Measurements from ENCODE around the gene NCAPD3. TPM values are rescaled to one million over a fixed set of nuclear protein-coding genes. Genes with fewer than 3 reads are reported as not detected.
A peak's percentile ranks its signal among the peaks of the same experiment; 100 is the strongest.
"Not testable (repeated sequence)": the region's sequence is repeated elsewhere in the genome, so short reads cannot be mapped to it uniquely, and the experiment has no call there.

NCAPD3 gene
- total and polyA plus RNA-seq, 9 of the 15 experiments (the other 6 are each of a cell fraction or from before 2014, with no cell fraction given), result 23.6 to 80.6 (median 58.6) TPM

GRCh38 chr11:134118006-134118405 is 105.8 kb downstream of the NCAPD3 start:
- ChIA-PET CTCF (ENCODE audit: low intra/inter-chr PET ratio) (no interaction called here), POLR2A (no interaction called here)
- no peaks in the 10 kb centered on the region for H3K79me2 ChIP-seq (ENCODE audit: control insufficient read depth, insufficient read depth, low read length)
- no peaks in the 10 kb centered on the region for H3K36me3 ChIP-seq (ENCODE audit: control insufficient read depth, insufficient read depth, low read length)
- no peak overlapping the region for H3K27ac ChIP-seq (ENCODE audit: extremely low read depth, low read depth, low read length)
- intact Hi-C loops (cut with micrococcal nuclease) (no loop called here), in situ Hi-C loops (cut with MboI) (no loop called here)
- no TSS peak for BruUV-seq (replicated peaks)
- no peak overlapping the region for H3K4me2 ChIP-seq (ENCODE audit: insufficient read depth, low read length)
- no peaks in the 10 kb centered on the region for H3K9me3 ChIP-seq (replicated peaks; ENCODE audit: control insufficient read depth, insufficient read depth, low read depth, low read length)
- H4K20me1 ChIP-seq (replicated peaks; ENCODE audit: control insufficient read depth, insufficient read depth, low read length), result no peaks in the 10 kb centered on the region
- TF ChIP-seq ZNF140 (CRISPR knock-in tag; IDR thresholded peaks at IDR 0.05) (no peak), KLF1 (tag; IDR thresholded peaks at IDR 0.05) (no peak), ZNF699 (CRISPR knock-in tag; IDR thresholded peaks at IDR 0.05; ENCODE audit: insufficient replicate concordance) (no peak), HDAC6 (IDR thresholded peaks at IDR 0.05; ENCODE audit: low read depth, low read length) (no peak), FOSL1 (tag; conservative IDR thresholded peaks at IDR 0.05) (no peak), SAFB2 (IDR thresholded peaks at IDR 0.05; ENCODE audit: borderline replicate concordance, low read depth, low read length, severe bottlenecking) (no peak)
- peaks cover 0 to 6% of the 10 kb centered on the region in 2 experiments; a peak in 4 of 5 replicates for H3K27me3 ChIP-seq (ENCODE audit: control insufficient read depth in 2 of 2, insufficient read depth in 2 of 2, low read length in 2 of 2)
- no peak overlapping the region for H2AFZ ChIP-seq (ENCODE audit: low read depth, low read length)
- no peak for DNase-seq (ENCODE audit: extremely low read depth in 1 of 4, low spot score in 3 of 4)
- no peak for FAIRE-seq
- H3K4me1 ChIP-seq (replicated peaks in 1 of 2; ENCODE audit: control insufficient read depth in 2 of 2, insufficient read depth in 2 of 2, low read length in 2 of 2), result no peaks in the 10 kb centered on the region; a peak in 1 of 5 replicates
- H3K9ac ChIP-seq (ENCODE audit: insufficient read depth in 1 of 2, low read depth in 2 of 2, low read length in 2 of 2), result no peak overlapping the region
- no peak overlapping the region for H3K4me3 ChIP-seq
- H3K9me1 ChIP-seq (ENCODE audit: control insufficient read depth, insufficient read depth, low read length), result no peaks in the 10 kb centered on the region
- ATAC-seq, result no peak

DNA sequence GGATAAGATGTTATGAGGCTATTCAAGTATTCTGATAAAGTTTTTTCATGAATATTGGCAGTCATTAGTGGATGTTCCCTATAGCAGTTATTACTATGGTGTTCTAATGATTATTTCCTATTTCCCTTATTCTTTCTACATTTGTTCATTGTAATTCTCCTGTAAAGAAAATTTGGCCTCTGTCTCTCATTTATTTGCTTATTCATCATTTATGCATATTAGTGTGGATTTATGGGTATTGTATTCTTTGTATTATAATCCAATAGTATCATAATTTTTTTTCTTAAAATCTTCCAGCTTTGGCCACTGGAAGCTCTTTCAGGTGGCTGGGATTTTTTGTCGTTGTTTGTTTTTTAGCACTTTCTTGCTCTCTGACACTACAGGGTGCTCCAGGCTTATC is 107.6 kb downstream of the NCAPD3 start:
- Histone ChIP-seq H3K27me3 (ENCODE audit: control insufficient read depth in 2 of 2, insufficient read depth in 2 of 2, low read length in 2 of 2) (peaks cover 0 to 5% of the 10 kb centered on the region in 2 experiments; a peak in 3 of 5 replicates), H3K4me3 (no peak overlapping the region), H3K4me2 (ENCODE audit: insufficient read depth, low read length) (no peak overlapping the region), H3K27ac (ENCODE audit: extremely low read depth, low read depth, low read length) (no peak overlapping the region), H3K4me1 (replicated peaks in 1 of 2; ENCODE audit: control insufficient read depth in 2 of 2, insufficient read depth in 2 of 2, low read length in 2 of 2) (no peaks in the 10 kb centered on the region), H3K36me3 (ENCODE audit: control insufficient read depth, insufficient read depth, low read length) (no peaks in the 10 kb centered on the region), H3K9ac (ENCODE audit: insufficient read depth in 1 of 2, low read depth in 2 of 2, low read length in 2 of 2) (no peak overlapping the region), H4K20me1 (replicated peaks; ENCODE audit: control insufficient read depth, insufficient read depth, low read length) (no peaks in the 10 kb centered on the region), H3K9me1 (ENCODE audit: control insufficient read depth, insufficient read depth, low read length) (no peaks in the 10 kb centered on the region), H3K79me2 (ENCODE audit: control insufficient read depth, insufficient read depth, low read length) (no peaks in the 10 kb centered on the region), H2AFZ (ENCODE audit: low read depth, low read length) (no peak overlapping the region), H3K9me3 (replicated peaks; ENCODE audit: control insufficient read depth, insufficient read depth, low read depth, low read length) (no peaks in the 10 kb centered on the region)
- no TSS peak for BruUV-seq (replicated peaks)
- TF ChIP-seq C11orf30 (IDR thresholded peaks at IDR 0.05; ENCODE audit: low read depth) (peak; percentile 60; the same call in 1 of the 2 replicates), NFRKB (IDR thresholded peaks at IDR 0.05; ENCODE audit: low read depth) (no peak), PCBP2 (IDR thresholded peaks at IDR 0.05; ENCODE audit: low read depth, low read length, poor library complexity, severe bottlenecking) (no peak), ZNF316 (IDR thresholded peaks at IDR 0.05) (peak; percentile 83), MAFG (tag; conservative IDR thresholded peaks at IDR 0.05) (peak; percentile 56)
- 7% methylated on average over 1 of the region's 1 CpG for WGBS (ENCODE audit: insufficient coverage, low coverage, missing lambda C conversion rate)
- POLR2A ChIA-PET, result no interaction called here
- DNase-seq (ENCODE audit: extremely low read depth in 1 of 4, low spot score in 3 of 4), result no peak
- no peak for FAIRE-seq
- in situ Hi-C loops (cut with MboI), result no loop called here
- CTCF ChIA-PET (ENCODE audit: low intra/inter-chr PET ratio), result no interaction called here
- no peak for ATAC-seq
- intact Hi-C loops (cut with micrococcal nuclease), result no loop called here

GRCh38 chr11:134113787-134114186 is 110.0 kb downstream of the NCAPD3 start:
- H2AFZ ChIP-seq (ENCODE audit: low read depth, low read length); H3K4me3 ChIP-seq; H3K27me3 ChIP-seq (ENCODE audit: control insufficient read depth in 2 of 2, insufficient read depth in 2 of 2, low read length in 2 of 2); POLR2A ChIA-PET; H3K9me1 ChIP-seq (ENCODE audit: control insufficient read depth, insufficient read depth, low read length); H3K9ac ChIP-seq (ENCODE audit: insufficient read depth in 1 of 2, low read depth in 2 of 2, low read length in 2 of 2); H3K4me1 ChIP-seq (replicated peaks in 1 of 2; ENCODE audit: control insufficient read depth in 2 of 2, insufficient read depth in 2 of 2, low read length in 2 of 2); H4K20me1 ChIP-seq (replicated peaks; ENCODE audit: control insufficient read depth, insufficient read depth, low read length); BruUV-seq (replicated peaks); H3K27ac ChIP-seq (ENCODE audit: extremely low read depth, low read depth, low read length); FAIRE-seq; CTCF ChIA-PET (ENCODE audit: low intra/inter-chr PET ratio); H3K79me2 ChIP-seq (ENCODE audit: control insufficient read depth, insufficient read depth, low read length); ATAC-seq; H3K9me3 ChIP-seq (replicated peaks; ENCODE audit: control insufficient read depth, insufficient read depth, low read depth, low read length); DNase-seq (ENCODE audit: extremely low read depth in 1 of 4, low spot score in 3 of 4); H3K4me2 ChIP-seq (ENCODE audit: insufficient read depth, low read length); in situ Hi-C loops (cut with MboI); intact Hi-C loops (cut with micrococcal nuclease); H3K36me3 ChIP-seq (ENCODE audit: control insufficient read depth, insufficient read depth, low read length): not testable (repeated sequence)
- no CpG with 5 or more reads among the region's 1 CpG for WGBS (ENCODE audit: insufficient coverage, low coverage, missing lambda C conversion rate)
